GM21825 (cell line): ENCODE data around the gene CEP85.

Source experiments
- ATAC-seq: cut with Tn5 transposase; IDR thresholded peaks from one replicate; pipeline ENCODE4 v1.9.1; 2021; ENCODE audit warnings: mild to moderate bottlenecking, moderate library complexity; ENCODE audit not compliant: unreplicated experiment

CEP85 gene

DNA sequence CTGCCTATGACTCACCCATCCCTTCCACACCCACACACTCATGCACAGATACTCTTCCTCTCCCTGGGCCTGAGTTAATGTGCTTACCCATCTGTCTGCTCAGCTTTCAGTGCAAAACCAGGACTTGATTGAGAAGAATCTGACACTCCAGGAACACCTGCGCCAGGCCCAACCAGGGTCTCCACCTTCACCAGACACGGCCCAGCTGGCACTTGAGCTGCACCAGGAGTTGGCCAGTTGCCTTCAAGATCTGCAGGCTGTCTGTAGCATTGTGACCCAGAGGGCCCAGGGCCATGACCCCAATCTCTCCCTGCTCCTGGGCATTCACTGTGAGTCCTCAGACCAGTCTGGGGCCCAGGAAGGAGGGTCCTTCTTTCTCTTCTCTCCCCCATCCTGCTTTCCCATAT, 42.4 kb downstream of the CEP85 start:
- ATAC-seq = no peak

DNA sequence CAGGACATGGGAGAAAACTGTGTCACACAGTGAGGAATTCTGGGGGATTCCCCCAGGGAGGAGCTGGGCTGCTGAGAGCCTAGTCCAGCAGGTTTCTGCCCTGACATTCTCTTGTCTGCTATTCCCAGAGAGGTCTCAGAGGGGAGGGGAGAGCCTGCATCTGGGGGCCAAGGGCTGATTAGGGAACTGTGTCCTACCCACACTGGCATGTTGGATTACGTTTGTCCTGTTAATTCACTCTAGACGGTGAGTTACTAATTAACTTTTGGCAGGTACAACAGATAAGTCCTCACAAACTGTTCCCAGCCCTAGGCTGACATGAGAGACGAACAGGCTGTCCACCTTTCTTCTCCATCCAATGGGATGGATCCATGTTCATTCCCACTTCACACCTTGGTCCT, 43.3 kb downstream of the CEP85 start:
- ATAC-seq = no peak

DNA sequence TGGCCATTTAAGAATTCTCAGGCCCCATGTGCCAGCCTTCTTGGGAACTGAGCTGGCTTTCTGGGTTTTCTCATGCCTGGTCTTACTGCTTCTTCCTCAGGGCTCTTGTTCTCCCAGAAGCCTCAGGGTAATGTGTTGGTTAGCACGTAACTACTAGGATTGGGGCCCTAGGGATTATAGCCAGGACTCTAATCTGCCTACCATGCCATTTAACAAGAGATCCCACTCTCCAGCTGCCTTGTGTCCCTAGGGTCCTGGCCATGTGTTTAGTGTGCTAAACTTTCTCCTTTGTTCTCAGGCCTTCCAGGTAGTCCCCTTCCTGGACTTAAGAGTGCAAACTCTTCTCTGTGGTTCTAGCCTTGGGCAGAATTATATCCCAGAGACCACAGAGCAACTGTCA, 43.7 kb downstream of the CEP85 start:
- ATAC-seq = no peak

DNA sequence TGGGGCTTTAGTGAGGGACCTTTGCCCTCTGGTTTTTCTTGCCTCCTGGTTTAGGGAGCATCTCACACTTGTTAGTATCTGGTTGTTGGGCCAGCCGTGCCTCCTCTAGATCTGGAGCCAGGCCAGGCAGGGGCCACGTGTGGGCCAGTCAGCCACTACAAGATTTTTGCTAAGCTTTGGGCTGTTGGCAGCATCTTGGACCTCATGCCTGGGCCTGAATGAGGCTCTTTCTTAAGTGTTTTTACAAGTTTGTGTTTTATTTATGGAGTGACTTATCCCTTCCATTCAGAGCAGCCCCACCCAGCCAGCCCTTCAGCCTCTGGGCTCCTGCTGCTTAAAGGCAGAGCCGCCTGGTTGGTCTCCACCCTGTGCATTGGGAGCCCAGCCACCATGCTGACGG, 44.3 kb downstream of the CEP85 start:
- no peak for ATAC-seq

DNA sequence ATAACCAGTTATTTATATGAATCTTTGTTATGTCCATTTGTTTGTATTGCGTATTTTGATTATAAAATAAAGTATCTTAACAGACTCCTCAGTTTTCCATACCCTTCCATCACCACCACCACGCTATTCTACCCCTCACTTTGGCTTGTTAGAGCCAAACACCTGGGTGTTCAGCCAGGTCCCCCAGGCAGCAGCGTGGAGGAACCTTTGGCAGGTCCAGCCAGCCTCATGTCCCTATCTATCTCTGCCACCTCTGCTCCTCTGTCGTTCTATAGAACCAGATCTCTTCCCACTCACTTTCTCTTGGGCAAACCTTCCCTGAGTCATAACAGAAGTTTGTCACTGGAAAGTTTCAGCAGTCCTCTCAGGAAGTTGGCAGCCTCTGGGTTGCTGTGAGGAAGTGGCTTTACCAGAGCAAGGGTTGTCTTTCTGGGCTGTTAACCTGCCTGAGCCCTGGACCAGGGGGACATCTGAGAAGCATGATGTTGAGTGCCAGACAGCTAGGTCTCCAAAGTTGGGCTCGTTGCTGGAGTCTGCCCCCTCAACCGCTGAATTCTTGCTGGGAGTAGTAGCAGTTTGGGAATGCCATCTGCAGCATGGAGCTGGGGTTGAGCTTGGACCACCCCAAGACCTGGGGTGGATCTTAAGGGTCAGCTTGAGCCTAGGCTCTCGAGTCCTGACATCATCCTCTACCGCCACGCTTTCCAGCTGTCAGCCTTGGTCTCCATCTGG, 44.9 kb downstream of the CEP85 start:
- ATAC-seq = no peak

DNA sequence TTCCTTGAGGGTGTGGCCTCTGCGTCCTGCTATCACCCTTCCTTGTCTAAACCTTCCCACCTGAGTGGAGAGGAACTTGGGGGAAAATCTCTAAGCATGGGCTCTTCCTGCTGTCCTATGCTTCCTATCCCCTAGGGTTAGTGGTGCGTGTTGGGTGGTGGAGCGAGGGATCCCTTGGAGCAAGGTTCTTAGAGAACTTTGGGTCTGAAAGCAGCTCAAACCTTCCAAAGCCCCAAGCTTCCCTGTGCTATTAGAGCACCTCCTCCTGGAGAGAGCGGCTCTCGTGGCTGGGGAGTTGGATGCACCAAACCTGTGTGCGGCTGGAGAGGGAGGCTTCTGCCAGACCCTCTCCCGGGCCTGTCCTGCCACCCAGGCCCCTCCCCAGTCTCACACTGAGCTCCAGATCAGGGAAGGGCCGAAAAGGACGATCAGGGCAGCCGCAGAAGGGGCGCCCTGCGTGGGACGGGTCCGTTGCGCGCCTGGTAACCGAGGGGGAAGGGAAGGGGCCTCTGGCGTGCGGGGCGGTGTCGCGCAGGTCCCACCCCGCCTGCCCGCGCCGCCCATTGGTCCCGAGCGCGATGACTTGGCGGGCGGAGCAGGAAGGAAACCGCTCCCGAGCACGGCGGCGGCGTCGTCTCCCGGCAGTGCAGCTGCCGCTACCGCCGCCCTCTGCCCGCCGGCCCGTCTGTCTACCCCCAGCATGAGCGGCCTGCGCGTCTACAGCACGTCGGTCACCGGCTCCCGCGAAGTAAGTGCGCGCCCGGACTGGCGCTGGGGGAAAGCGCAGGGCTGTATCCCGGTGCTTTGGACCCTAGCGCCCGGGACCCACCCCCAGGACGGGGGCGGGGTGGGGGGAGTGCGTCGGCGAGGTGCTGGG, 45.7 kb downstream of the CEP85 start, which contains the start of gene SH3BGRL3:
Gene SH3BGRL3 (plus strand): TSS at position 631 of the 877 bp plus-strand sequence. CDS start 70 bp downstream, at position 701.
- peak; percentile 50 for ATAC-seq

DNA sequence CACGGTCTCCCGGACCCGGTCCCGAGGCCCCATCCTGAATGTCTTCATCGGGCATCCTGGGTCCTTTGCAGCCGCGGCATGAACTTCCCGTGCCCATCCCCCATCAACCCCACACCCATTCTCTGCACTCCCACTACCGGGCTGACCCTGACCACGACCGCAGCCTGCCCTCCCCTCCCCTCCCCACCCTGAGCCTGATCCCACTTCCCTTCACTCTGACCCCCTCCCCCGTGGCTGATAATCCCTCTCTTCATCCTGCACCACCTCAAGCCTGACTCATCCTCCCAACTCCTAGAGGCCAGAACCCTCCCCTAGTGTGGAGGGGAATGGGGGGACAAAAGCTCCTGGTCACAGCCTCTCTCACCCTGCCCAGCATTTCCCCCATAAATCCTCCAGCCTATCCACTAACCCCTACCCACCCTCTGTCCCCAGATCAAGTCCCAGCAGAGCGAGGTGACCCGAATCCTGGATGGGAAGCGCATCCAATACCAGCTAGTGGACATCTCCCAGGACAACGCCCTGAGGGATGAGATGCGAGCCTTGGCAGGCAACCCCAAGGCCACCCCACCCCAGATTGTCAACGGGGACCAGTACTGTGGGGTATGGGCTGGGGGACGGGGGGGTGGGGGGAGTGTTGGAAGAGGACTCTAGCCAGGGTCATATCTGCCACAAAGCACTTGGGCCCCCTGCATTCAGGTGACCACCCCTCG, 46.5 kb downstream of the CEP85 start:
- ATAC-seq = no peak

DNA sequence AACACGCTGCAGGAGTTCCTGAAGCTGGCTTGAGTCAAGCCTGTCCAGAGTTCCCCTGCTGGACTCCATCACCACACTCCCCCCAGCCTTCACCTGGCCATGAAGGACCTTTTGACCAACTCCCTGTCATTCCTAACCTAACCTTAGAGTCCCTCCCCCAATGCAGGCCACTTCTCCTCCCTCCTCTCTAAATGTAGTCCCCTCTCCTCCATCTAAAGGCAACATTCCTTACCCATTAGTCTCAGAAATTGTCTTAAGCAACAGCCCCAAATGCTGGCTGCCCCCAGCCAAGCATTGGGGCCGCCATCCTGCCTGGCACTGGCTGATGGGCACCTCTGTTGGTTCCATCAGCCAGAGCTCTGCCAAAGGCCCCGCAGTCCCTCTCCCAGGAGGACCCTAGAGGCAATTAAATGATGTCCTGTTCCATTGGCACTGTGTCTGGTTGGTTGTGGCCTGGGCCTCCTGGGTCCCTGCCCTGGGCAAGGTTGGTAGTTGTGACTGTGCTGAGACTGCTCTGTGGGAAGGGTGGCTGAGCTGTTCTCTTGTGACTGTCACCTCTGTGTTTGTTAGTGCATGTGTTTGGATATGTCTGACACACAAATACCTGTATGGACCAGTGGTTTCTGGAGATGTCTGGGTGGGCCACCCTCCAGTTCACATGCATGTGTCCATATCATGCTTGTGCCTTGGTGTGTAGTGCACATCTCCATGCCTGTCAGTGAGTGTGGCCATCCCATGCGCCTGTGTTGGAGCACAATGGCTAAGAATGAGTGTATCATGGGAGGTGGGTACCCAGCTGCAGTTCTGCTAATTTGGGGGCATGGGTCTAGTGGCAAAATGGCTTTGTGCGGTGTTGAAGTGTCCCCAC, 47.3 kb downstream of the CEP85 start:
- ATAC-seq = no peak

DNA sequence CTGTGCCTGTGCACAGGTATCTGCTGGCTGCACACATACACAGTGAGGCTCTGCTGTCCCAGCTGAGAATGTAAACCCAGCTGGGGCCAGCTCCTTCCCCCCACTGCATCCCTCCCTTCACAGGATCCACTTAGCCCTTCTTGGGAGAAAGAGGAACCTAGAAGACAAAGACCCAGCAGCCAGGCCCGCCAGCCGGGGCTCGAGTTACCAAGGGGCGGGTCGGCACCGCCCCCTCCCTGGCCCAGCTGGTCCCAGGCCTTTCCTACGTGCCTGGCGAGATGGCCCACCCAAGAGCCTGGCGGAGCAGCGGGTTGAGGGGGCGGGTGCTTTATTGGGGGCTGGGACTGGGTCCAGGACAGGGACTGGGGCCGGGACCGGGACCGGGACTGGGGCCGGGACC, 48.0 kb downstream of the CEP85 start:
- no peak for ATAC-seq

DNA sequence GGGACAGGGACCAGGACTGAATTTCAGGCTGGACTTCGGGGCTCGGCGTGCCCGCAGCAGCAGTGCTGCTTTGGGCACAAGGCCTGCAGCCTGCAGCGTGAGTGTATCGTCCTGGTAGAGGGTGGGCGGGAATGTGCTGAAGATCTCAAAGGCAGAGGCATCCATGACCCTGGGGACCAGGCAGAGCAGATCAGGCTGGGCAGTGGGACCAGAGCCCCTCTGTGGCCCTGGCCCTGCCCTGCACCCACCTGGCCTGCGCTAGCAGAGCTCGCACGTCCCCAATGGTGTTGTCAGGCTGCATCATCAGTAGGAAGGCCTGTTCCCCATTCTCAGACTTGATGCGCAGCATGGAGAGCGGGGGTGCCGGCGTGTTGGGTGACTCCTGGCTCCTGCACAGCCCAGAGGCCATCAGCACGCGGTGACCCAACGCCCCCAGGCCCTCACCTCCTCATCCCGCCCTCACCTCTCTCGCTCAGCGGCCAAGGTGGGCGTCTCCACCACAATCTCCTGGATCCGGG, 48.5 kb downstream of the CEP85 start:
- ATAC-seq = no peak

DNA sequence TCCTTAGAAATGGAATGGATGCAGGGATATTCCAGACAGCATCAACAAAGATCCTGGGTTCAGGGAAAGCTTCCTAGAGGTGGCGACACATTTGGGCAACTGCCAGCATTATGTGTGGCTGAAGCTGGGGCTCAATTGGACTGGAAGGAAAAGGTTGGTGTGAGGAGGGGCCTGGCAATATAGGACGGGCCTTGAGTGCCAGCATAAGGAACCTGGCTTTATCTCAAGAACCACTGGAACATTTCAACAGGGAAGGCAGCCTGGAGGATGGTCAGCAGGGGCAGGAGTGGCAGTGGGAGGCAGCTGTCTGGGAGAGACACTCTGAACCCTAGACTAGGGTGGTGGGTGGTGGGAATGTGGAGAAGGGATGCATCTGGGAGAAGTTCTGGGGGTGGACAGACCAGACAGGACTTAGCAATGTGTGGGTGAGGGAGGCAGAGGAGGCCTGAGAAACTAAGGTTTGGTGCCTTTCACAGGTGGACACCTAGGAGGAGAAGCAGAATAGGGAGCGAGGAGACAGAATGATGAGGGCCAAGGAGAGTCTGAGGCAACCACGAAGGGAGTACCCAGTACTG, 49.4 kb downstream of the CEP85 start:
- no peak for ATAC-seq

DNA sequence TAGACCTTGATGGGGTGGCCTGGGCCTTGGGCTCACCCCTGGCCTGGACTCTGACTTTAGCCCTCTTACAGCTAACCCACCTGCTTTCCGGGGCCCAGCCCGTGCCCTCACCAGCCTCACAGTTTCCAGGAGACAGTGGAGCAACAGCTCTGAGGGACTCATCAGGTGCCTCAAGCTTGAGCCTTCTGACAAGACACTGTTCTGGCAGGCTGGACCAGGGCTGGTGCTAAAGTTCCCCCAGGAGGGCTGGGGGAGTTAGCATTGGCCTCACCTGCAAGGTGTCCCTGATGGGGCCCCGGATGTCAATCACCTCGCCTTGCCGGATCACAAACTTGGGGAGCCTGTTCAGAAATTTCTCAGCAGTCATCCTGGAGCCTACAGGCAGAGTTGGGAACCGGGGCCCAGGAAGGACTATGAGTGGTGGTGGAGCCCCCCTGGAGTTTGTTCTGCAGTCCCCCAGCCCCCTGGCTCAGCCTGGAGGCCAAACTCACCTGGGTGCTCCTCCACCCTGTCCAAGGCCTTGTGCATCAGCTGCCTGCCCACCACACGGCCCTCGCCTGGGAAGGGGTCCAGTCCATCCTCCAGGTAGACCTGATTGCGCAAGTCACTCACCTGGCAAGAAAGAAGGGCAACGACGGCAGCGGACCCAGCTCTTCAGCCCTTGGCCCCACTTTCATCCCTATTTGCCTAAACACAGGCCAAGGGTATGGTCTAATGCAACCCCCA, 50.0 kb downstream of the CEP85 start:
- no peak for ATAC-seq

DNA sequence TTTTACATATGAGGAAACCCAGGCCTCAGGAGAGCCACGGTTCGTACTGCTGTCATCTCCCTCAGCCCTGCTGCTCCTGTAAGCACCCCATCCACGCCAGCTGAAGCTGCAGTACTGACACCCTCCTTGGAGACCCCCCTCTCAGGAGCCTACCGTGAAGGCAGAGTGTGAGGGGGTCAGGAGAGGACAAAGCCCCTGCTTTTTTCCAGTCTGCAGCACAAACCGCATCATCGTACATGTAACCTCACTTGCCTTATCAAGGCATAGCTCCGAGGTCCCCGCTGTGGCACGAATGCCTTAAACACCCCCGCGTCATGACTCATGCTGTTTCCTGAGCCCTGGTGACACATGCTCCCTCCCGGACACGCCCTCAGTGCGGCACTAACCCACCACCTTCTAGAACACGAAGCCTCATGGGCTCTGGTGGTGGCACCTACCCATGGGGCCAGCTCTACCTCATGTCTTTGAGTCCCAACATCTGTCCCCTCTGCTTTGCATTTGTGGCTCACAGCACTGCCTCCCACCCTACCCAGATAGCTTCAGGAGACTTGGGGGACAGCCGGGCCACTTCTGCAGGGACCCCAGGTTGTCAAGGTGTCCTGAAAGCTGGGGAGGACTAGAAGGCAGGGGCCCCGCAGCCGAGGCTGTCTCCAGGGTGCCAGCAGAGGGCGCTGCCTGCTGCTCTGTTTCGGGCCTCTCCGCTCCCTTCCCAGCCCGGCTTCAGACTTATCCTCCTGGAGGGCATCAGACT, 50.8 kb downstream of the CEP85 start:
- peak; percentile 23 for ATAC-seq

DNA sequence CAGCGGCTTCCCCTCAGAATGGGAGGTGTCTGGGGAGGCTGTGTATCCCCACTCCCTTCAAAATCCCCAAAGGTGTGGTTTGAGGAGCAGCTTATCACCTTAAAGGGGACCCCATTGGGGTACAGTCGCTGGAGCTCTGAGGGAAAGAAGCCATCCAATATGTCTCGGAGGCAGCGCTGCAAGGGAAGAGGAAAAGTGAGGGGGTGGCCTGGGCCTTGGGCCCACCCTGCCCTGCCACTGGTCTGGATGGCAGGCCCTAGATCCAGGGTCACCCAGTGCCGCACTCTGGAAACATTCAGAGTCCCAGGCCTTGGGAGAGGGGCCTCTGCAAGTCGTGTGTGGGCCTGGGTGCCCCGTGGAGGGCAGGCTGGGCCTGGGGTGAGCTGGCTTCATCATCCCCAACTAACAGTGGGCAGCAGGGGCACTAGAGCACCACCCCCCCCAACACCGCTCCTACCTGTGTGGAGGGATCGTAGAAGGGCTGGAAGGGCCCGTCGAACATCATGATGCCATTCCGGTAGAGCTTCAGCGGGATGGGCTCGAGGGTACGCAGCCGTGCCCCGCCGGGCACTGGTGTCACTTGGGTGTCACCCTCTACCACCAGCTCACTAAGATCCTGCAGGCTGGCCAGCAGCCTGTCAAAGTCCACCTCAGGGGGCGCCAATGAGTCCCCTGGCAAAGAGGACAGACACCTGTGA, 51.5 kb downstream of the CEP85 start:
- ATAC-seq = no peak

DNA sequence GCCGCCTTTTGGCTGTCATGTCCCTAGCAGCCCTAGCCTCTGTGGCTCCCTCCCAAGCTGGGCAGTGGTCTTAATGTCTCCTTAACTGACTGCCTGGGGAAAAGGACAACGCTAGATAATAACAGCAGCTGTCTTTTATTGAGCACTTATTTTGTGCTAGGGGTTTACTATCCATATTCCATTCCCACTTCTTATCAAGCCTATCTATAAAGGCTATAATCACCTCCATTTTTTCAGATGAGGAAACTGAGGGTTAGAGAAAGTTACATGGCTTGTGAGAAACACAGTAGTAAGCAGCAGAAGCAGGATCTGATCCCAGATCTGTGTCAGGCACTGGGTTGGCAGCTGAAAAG, 52.0 kb downstream of the CEP85 start:
- no peak for ATAC-seq

DNA sequence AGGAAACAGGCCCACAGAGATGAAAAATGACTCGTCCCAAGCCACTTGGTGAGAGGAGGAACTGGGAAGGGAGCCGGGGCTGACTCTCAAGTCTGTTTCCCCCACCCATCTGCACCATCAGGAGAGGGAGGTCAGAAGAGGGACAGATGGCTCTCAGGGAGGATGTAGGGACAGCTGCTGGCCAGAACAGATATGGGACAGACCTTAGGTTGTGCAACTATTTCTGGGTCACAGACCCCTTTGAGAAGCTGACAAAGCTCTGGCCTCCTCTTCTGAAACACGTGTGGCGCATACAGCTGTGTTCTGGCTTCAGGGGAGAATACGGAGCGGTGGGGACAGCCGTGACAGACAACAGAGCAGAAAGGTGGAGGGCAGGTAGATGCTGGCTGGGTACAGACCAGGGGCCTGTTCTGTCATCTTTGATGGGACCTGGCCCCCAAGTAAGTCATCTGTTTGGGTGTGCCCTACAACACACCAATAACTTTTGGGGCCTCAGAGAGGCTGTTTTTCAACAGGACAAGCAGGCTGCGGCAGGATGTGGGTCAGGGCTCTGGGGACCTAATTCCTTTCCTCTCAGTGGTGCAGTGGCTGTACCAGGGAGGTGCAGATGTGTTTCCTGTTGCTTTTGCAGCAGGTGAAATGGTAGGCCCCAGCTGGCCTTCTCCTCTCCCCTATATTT, 53.2 kb downstream of the CEP85 start:
- peak; percentile 25 for ATAC-seq

DNA sequence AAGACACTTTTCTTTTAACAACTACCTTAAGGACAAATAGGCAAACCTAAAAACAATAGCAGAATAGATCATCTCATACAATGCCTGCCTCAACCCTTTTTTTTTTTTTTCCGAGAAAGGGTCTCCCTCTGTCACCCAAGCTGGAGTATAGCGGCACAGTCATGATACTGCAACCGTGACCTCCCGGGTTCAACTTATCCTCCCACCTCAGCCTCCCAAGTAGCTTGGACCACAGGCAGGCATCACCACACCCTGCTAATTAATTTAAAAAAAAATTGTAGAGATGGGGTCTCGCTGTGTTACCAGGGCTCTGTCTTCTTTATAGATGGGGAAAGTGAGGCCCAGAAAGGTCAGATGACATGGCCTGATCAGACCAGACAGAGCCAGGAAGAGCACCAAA, 53.8 kb downstream of the CEP85 start:
- no peak for ATAC-seq
